Measurements from ENCODE around the gene PDX1.
"Not testable (repeated sequence)": the region's sequence is repeated elsewhere in the genome, so short reads cannot be mapped to it uniquely, and the experiment has no call there.

PDX1 gene

DNA sequence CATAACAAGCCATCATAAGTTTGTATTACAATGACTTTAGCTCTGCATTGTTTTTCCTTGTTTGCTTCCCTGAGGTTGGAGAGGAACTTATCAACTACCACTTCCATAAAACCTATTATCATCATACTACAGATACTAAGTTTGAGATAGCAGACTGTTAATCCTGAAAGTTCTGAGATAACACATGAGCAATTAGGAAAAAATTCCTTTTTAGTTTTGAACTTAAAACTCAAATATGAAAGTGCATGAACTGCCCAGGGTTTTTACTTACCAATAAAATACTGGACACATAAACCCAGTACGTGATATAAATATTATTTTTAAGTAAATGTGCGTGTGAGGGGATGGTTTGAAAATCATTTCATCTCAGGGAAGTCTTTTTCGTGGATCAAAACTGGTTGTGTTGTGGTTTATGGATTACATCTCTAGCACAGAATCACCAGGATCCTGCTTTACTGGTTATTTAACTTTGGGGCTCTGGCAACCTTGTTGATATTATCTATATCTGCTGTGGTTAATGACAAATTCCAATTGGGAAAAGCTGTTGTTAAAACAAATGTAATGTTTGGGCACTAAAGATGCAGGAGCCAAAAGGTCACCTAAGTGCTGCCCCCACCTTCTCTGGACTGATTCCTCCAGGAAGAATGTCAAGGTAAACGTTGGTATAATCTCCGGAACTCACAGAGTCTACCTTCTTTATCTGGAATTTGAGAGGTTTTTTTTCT lies 36.9 kb downstream of the PDX1 start:
- no peak for DNase-seq

DNA sequence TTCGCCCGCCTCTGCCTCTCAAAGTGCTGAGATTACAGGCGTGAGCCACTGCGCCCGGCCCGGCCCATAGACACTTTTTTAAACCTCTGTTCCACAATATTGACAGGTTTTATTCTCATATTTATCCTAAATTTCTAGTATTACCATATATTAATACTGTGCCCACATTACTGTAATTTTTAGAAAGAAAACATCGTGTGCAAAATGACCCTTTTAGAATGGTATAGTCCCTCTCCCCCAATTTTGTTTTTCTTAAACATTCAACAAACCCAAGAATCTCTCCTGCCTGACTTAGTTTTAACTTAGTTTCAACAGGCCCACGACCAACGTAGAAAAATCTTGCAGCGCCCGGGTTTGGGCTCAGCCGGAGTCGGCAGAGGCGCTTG lies 40.2 kb downstream of the PDX1 start:
- DNase-seq: no peak

DNA sequence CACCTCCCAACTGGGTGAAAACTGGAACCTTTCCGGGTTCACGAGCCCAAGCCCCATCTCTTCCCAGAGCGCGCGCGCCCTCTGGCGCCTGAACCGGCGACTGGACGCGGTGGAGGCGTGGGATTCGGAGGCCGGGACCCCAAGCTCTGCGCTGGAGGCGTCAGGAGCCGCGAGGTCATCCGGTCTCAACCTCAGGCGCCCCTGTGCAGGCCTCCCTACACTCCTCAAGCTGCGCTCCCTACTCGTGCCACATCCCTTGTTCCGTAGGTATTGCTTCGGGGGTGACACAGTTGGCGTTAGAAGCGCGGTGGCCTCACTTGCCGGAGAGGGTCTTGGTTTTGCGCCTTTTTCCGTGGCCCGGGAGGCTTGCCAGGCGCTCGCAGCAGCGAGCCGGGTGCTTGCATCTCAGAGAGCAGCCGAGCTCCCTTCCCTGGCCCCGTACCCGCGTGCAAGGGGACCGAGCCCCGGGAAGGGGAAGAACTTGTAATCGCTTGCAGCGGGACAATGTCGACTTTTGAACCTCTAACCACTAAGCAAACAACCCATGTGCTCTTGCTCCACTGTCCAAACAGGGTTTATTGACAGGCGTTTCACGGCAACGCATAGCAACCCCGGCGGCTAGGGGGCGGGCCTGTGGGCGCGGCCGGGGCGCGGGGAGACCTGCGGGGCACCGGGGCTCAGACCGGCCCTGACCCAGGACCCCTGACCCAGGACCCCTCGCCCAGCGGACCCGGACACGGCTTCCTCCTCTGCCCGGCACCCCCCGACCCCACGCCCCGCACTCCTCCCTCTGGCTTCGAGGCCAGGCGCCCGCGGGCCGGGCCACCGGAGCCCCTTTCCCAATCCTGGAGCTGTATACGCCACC lies 40.8 kb downstream of the PDX1 start:
- no peak for DNase-seq

GRCh38 chr13:27961227-27962085 lies 41.7 kb downstream of the PDX1 start:
- DNase-seq: no peak

GRCh38 chr13:27962128-27962841 lies 42.5 kb downstream of the PDX1 start:
- no peak for DNase-seq

GRCh38 chr13:27962982-27963381 lies 43.2 kb downstream of the PDX1 start:
- no peak for DNase-seq

DNA sequence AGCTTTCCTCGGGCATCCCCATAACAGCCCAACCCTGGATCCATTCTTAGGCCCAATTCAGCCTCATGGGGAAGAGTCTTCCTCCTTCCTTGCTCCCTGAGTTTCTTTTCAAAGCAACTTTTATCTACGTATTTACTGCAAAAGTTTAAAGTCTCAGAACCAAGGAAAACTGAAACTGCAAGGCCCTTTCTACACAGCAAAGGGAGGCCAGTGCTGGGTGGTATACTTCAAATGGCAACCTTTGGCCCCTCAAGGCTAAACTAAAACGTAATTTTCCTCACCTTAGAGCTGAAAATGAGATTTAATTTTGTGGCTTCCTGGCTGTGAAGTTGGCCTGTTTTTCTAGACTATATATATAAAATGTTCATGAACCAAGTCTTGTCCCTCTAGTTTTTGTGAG lies 43.7 kb downstream of the PDX1 start:
- DNase-seq: no peak

DNA sequence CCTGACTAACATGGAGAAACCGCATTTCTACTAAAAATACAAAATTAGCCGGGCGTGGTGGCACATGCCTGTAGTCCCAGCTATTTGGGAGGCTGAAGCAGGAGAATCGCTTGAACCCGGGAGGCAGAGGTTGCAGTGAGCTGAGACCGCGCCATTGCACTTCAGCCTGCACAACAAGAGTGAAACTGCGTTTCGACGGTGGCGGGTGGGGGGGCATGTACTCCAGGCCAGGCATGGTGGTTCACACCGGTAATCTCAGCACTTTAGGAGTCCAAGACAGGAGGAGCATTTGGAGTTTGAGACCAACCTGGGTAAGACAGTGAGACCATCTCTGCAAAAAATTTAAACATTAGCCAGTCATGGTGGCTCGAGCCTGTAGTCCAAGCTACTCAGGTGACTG lies 44.4 kb downstream of the PDX1 start:
- DNase-seq: not testable (repeated sequence)

- no peak for DNase-seq
These were observed 45.0 kb downstream of the PDX1 start for GRCh38 chr13:27964741-27965323.

GRCh38 chr13:27965343-27965739 lies 45.5 kb downstream of the PDX1 start:
- no peak for DNase-seq

GRCh38 chr13:27965740-27966640 lies 46.2 kb downstream of the PDX1 start:
- no peak for DNase-seq

GRCh38 chr13:27966641-27967202 lies 46.9 kb downstream of the PDX1 start:
- DNase-seq: no peak

DNA sequence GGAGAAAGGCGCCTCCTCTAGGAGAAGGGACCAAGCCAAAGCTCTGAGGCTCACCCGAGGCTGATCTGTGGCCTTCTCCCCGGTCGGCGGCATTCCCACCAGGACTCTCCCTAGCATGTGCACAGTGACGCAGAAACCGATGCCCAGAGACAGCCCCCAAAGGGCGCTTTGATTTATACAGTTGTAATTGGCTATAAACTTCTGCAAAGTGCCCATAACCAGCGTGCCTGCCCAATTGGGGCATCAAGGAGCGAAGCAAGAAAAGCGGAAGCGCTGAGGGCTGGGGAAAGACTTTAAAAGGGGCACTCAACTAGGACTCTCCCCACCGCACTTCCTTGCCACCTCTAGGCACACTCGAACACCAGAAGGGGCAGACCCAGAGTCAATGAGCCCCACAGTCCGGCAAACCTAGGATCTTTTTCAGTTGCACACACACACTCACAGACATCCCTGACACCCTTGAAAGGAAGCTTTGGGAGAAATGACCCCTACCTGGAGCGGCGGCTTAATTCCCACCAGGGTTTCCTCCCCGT lies 47.5 kb downstream of the PDX1 start:
- DNase-seq: no peak

- DNase-seq: no peak
These were observed 48.0 kb downstream of the PDX1 start for GRCh38 chr13:27967736-27968315.

- DNase-seq: no peak
These were observed 48.7 kb downstream of the PDX1 start for GRCh38 chr13:27968316-27969081.

DNA sequence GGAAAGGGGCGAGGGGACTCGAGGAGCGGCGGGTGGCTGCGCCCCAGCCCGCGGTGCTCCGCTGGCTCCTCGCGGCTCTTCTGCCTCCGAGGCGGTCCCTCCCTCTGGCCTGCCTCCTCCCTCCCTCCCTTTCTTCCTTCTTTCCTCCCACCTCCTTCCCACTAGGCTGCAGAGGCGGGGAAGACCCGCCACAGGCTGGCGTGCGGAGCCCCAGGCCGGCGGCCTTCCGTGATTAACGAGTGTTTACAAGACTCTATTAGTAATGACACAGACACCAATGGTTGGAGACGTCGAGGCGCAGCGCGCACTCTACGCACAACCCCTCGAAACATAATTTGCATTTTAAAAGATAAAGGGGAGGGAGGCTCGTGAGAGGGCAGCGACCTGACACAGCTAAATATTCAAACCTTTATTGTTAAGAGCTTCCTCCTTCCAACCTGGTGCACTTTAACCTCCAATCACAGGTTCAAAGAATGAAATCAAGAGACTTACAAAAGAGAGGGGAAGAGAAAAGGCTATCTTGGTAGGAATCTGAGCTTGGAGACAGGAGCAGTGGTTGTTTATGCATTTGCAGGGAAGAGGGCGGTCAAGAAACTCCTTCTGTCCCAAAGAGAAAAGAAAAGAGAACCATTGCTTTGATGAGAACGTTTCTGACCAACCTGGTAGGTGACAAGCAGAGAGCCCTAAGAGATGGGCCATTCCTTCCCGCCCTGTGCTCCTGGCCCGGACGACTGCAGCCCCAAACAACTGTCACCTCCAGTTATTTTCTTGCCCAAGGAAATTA lies 49.5 kb downstream of the PDX1 start, which contains the start of gene CDX2:
TSS of gene CDX2 (minus strand) at position 234 of the 784 bp plus-strand sequence. CDS start 309 bp downstream, outside the sequence.
- no peak for DNase-seq

- DNase-seq: no peak
These were observed 50.0 kb downstream of the PDX1 start for GRCh38 chr13:27969866-27970229.

Data from amniotic stem cell (primary cell).